ENCODE results near the gene FN3KRP.

The FN3KRP gene

GRCh38 chr17:82732118-82732743 lies 15.7 kb downstream of the FN3KRP start:
- in situ Hi-C loops (cut with MboI; ENCODE audit: low pct_unique_long_range_greater_than_20kb, low sequenced_read_pairs, unreplicated experiment) = no loop called here
- no peak for TF ChIP-seq CTCF (IDR thresholded peaks at IDR 0.05; ENCODE audit: extremely low read depth, insufficient read depth, missing control alignments)
- DNase-seq (ENCODE audit: low spot score) = no peak

DNA sequence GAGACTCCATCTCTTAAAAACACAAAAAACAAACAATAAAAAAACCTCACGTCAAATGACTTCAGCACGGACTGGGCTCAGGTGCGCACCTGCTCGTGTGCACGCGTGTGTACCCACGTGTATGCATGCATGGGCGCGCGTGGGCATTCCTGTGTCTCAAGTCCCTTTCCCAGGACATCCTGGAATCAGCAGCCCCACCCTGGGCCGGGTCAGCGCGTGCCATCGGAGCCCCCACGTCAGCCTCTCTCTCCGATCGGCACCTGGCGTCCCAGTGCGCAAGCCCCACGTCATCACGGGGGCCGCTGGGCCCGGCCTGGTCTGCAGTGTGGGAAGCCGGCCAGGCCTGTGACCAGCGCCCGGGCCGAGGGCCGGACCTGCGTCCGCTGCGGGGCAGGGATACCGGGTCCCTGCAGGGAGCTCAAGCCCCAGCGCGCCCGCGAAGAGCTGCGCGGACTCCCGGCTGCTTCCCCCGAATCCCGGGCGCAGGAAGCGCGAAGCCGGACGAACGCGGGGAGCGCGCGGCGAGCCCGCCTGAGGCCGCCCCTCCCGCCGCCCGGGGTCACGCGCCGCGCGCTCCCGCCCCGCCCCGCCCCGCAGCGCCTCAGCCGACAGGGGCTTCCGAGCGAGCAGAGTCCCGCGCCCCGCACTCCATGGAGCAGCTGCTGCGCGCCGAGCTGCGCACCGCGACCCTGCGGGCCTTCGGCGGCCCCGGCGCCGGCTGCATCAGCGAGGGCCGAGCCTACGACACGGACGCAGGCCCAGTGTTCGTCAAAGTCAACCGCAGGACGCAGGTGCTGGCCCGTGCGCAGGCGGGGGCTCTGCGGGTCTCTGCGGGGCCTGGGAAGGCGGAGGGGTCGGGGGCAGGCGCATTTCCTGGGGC lies 18.7 kb downstream of the FN3KRP start, which contains the start of gene FN3K:
TSS of gene FN3K (plus strand) at position 629 of the 880 bp plus-strand sequence. CDS start at position 651, 22 bp downstream.
- DNase-seq (ENCODE audit: low spot score) = peak; percentile 36

DNA sequence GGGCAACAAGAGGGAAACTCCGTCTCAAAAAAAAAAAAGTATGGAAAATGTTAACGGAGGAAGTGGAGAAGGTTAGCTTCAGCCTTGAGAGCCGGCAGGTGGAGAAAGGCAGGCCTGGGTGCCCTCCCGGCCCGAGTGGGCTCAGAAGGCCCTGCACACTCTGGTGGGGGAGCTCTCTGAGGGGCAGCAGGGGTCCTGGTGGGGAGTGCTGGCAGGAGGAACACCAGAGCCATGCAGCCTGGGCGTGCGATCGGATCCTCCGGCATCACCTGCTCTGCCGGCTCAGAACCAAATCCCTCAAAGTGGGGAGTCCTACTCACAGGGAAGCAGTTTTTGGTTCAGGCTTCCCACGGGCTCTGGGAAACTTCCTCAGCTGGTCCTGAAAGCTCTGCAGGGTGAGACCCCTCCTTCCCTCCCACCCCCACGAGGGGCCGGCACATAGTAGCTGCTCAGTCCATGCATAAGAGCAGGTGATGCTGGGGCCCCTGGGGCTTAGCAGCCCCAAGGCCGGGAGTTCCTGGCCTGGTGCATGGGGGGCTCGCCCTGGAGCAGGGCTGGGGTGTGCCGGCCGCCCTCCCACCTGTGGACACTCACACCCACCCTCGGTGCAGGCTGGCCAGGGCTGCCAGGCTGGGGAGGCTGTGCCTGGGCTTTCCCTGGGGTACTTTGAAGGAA lies 20.1 kb downstream of the FN3KRP start:
- no peak for DNase-seq (ENCODE audit: low spot score)
- TF ChIP-seq CTCF (IDR thresholded peaks at IDR 0.05; ENCODE audit: extremely low read depth, insufficient read depth, missing control alignments) = no peak
- in situ Hi-C loops (cut with MboI; ENCODE audit: low pct_unique_long_range_greater_than_20kb, low sequenced_read_pairs, unreplicated experiment) = no loop called here

More for the DNA sequence above, 18.7 kb downstream of the FN3KRP start, which contains the start of gene FN3K:
- in situ Hi-C loops (cut with MboI; ENCODE audit: low pct_unique_long_range_greater_than_20kb, low sequenced_read_pairs, unreplicated experiment) = no loop called here
- TF ChIP-seq CTCF (IDR thresholded peaks at IDR 0.05; ENCODE audit: extremely low read depth, insufficient read depth, missing control alignments) = no peak

- TF ChIP-seq CTCF (IDR thresholded peaks at IDR 0.05; ENCODE audit: extremely low read depth, insufficient read depth, missing control alignments) = no peak
- DNase-seq (ENCODE audit: low spot score) = no peak
- in situ Hi-C loops (cut with MboI; ENCODE audit: low pct_unique_long_range_greater_than_20kb, low sequenced_read_pairs, unreplicated experiment) = no loop called here
Measured at GRCh38 chr17:82737967-82738877, 21.7 kb downstream of the FN3KRP start.

GRCh38 chr17:82740906-82741759 lies 24.6 kb downstream of the FN3KRP start:
- DNase-seq (ENCODE audit: low spot score) = no peak
- in situ Hi-C loops (cut with MboI; ENCODE audit: low pct_unique_long_range_greater_than_20kb, low sequenced_read_pairs, unreplicated experiment) = no loop called here
- no peak for TF ChIP-seq CTCF (IDR thresholded peaks at IDR 0.05; ENCODE audit: extremely low read depth, insufficient read depth, missing control alignments)
